ENCODE results near the gene ADAM12.

The ADAM12 gene

GRCh38 chr10:126421756-126422256, 33.5 kb upstream of the ADAM12 start:
- Histone ChIP-seq H3K4me3 (ENCODE audit: low read length) (no peak overlapping the region), H3K36me3 (ENCODE audit: control insufficient read depth, insufficient read depth, low read length) (no peaks in the 10 kb centered on the region), H3K27me3 (ENCODE audit: control insufficient read depth, insufficient read depth, low read length) (no peaks in the 10 kb centered on the region), H3K9ac (ENCODE audit: low read length) (no peak overlapping the region), H3K4me1 (ENCODE audit: control insufficient read depth, insufficient read depth, low read length) (no peaks in the 10 kb centered on the region), H3K27ac (ENCODE audit: low read depth, low read length) (no peak overlapping the region)

- H3K27me3 ChIP-seq (ENCODE audit: control insufficient read depth, insufficient read depth, low read length) = no peaks in the 10 kb centered on the region
- no peak overlapping the region for H3K9ac ChIP-seq (ENCODE audit: low read length)
- no peaks in the 10 kb centered on the region for H3K36me3 ChIP-seq (ENCODE audit: control insufficient read depth, insufficient read depth, low read length)
- H3K4me3 ChIP-seq (ENCODE audit: low read length) = no peak overlapping the region
- no peak overlapping the region for H3K27ac ChIP-seq (ENCODE audit: low read depth, low read length)
- no peaks in the 10 kb centered on the region for H3K4me1 ChIP-seq (ENCODE audit: control insufficient read depth, insufficient read depth, low read length)
Measured at GRCh38 chr10:126420567-126421300, 32.5 kb upstream of the ADAM12 start.

- no peak overlapping the region for H3K27ac ChIP-seq (ENCODE audit: low read depth, low read length)
- no peak overlapping the region for H3K9ac ChIP-seq (ENCODE audit: low read length)
- H3K27me3 ChIP-seq (ENCODE audit: control insufficient read depth, insufficient read depth, low read length) = no peaks in the 10 kb centered on the region
- no peaks in the 10 kb centered on the region for H3K4me1 ChIP-seq (ENCODE audit: control insufficient read depth, insufficient read depth, low read length)
- H3K36me3 ChIP-seq (ENCODE audit: control insufficient read depth, insufficient read depth, low read length) = no peaks in the 10 kb centered on the region
- no peak overlapping the region for H3K4me3 ChIP-seq (ENCODE audit: low read length)
Measured at GRCh38 chr10:126417220-126417825, 29.0 kb upstream of the ADAM12 start.

- no peaks in the 10 kb centered on the region for H3K27me3 ChIP-seq (ENCODE audit: control insufficient read depth, insufficient read depth, low read length)
- no peaks in the 10 kb centered on the region for H3K4me1 ChIP-seq (ENCODE audit: control insufficient read depth, insufficient read depth, low read length)
- no peaks in the 10 kb centered on the region for H3K36me3 ChIP-seq (ENCODE audit: control insufficient read depth, insufficient read depth, low read length)
- no peak overlapping the region for H3K9ac ChIP-seq (ENCODE audit: low read length)
- H3K27ac ChIP-seq (ENCODE audit: low read depth, low read length) = no peak overlapping the region
- H3K4me3 ChIP-seq (ENCODE audit: low read length) = no peak overlapping the region
Measured at GRCh38 chr10:126409821-126410220, 21.5 kb upstream of the ADAM12 start.

- Histone ChIP-seq H3K9ac (ENCODE audit: low read length) (no peak overlapping the region), H3K4me3 (ENCODE audit: low read length) (no peak overlapping the region), H3K27me3 (ENCODE audit: control insufficient read depth, insufficient read depth, low read length) (no peaks in the 10 kb centered on the region), H3K36me3 (ENCODE audit: control insufficient read depth, insufficient read depth, low read length) (no peaks in the 10 kb centered on the region), H3K27ac (ENCODE audit: low read depth, low read length) (no peak overlapping the region), H3K4me1 (ENCODE audit: control insufficient read depth, insufficient read depth, low read length) (no peaks in the 10 kb centered on the region)
Measured at GRCh38 chr10:126408953-126409641, 20.8 kb upstream of the ADAM12 start.

GRCh38 chr10:126407831-126408230, 19.6 kb upstream of the ADAM12 start:
- no peak overlapping the region for H3K9ac ChIP-seq (ENCODE audit: low read length)
- no peak overlapping the region for H3K27ac ChIP-seq (ENCODE audit: low read depth, low read length)
- H3K4me1 ChIP-seq (ENCODE audit: control insufficient read depth, insufficient read depth, low read length) = no peaks in the 10 kb centered on the region
- H3K4me3 ChIP-seq (ENCODE audit: low read length) = no peak overlapping the region
- H3K27me3 ChIP-seq (ENCODE audit: control insufficient read depth, insufficient read depth, low read length) = no peaks in the 10 kb centered on the region
- no peaks in the 10 kb centered on the region for H3K36me3 ChIP-seq (ENCODE audit: control insufficient read depth, insufficient read depth, low read length)

GRCh38 chr10:126405239-126405775, 17.0 kb upstream of the ADAM12 start:
- Histone ChIP-seq H3K4me1 (ENCODE audit: control insufficient read depth, insufficient read depth, low read length) (no peaks in the 10 kb centered on the region), H3K27me3 (ENCODE audit: control insufficient read depth, insufficient read depth, low read length) (no peaks in the 10 kb centered on the region), H3K9ac (ENCODE audit: low read length) (no peak overlapping the region), H3K27ac (ENCODE audit: low read depth, low read length) (no peak overlapping the region), H3K4me3 (ENCODE audit: low read length) (no peak overlapping the region), H3K36me3 (ENCODE audit: control insufficient read depth, insufficient read depth, low read length) (no peaks in the 10 kb centered on the region)

- H3K36me3 ChIP-seq (ENCODE audit: control insufficient read depth, insufficient read depth, low read length) = no peaks in the 10 kb centered on the region
- H3K27ac ChIP-seq (ENCODE audit: low read depth, low read length) = no peak overlapping the region
- H3K4me3 ChIP-seq (ENCODE audit: low read length) = no peak overlapping the region
- no peak overlapping the region for H3K9ac ChIP-seq (ENCODE audit: low read length)
- no peaks in the 10 kb centered on the region for H3K27me3 ChIP-seq (ENCODE audit: control insufficient read depth, insufficient read depth, low read length)
- H3K4me1 ChIP-seq (ENCODE audit: control insufficient read depth, insufficient read depth, low read length) = no peaks in the 10 kb centered on the region
Measured at GRCh38 chr10:126402721-126403695, 14.7 kb upstream of the ADAM12 start.

- no peaks in the 10 kb centered on the region for H3K27me3 ChIP-seq (ENCODE audit: control insufficient read depth, insufficient read depth, low read length)
- no peak overlapping the region for H3K4me3 ChIP-seq (ENCODE audit: low read length)
- no peak overlapping the region for H3K9ac ChIP-seq (ENCODE audit: low read length)
- no peaks in the 10 kb centered on the region for H3K36me3 ChIP-seq (ENCODE audit: control insufficient read depth, insufficient read depth, low read length)
- no peak overlapping the region for H3K27ac ChIP-seq (ENCODE audit: low read depth, low read length)
- H3K4me1 ChIP-seq (ENCODE audit: control insufficient read depth, insufficient read depth, low read length) = no peaks in the 10 kb centered on the region
Measured at GRCh38 chr10:126400641-126401040, 12.4 kb upstream of the ADAM12 start.

- H3K36me3 ChIP-seq (ENCODE audit: control insufficient read depth, insufficient read depth, low read length) = no peaks in the 10 kb centered on the region
- H3K27ac ChIP-seq (ENCODE audit: low read depth, low read length) = no peak overlapping the region
- no peak overlapping the region for H3K4me3 ChIP-seq (ENCODE audit: low read length)
Measured at GRCh38 chr10:126398924-126399323, 10.6 kb upstream of the ADAM12 start.

GRCh38 chr10:126398383-126398743, 10.1 kb upstream of the ADAM12 start:
- Histone ChIP-seq H3K27me3 (ENCODE audit: control insufficient read depth, insufficient read depth, low read length) (no peaks in the 10 kb centered on the region), H3K36me3 (ENCODE audit: control insufficient read depth, insufficient read depth, low read length) (no peaks in the 10 kb centered on the region), H3K9ac (ENCODE audit: low read length) (no peak overlapping the region), H3K4me1 (ENCODE audit: control insufficient read depth, insufficient read depth, low read length) (no peaks in the 10 kb centered on the region), H3K4me3 (ENCODE audit: low read length) (no peak overlapping the region), H3K27ac (ENCODE audit: low read depth, low read length) (no peak overlapping the region)

More at GRCh38 chr10:126398924-126399323, 10.6 kb upstream of the ADAM12 start:
- Histone ChIP-seq H3K27me3 (ENCODE audit: control insufficient read depth, insufficient read depth, low read length) (no peaks in the 10 kb centered on the region), H3K4me1 (ENCODE audit: control insufficient read depth, insufficient read depth, low read length) (no peaks in the 10 kb centered on the region), H3K9ac (ENCODE audit: low read length) (no peak overlapping the region)

All from rectal smooth muscle tissue (tissue), 1 donor.